ENCODE measurements around the gene THRA.

GRCh38 chr17:40115101-40115436, 52.3 kb downstream of the THRA start:
- TF ChIP-seq EP300 (IDR thresholded peaks at IDR 0.05) (no peak), POLR2A (IDR thresholded peaks at IDR 0.05) (no peak), POLR2AphosphoS5 (IDR thresholded peaks at IDR 0.05) (no peak)
- TF ChIP-seq, protein P1, sequence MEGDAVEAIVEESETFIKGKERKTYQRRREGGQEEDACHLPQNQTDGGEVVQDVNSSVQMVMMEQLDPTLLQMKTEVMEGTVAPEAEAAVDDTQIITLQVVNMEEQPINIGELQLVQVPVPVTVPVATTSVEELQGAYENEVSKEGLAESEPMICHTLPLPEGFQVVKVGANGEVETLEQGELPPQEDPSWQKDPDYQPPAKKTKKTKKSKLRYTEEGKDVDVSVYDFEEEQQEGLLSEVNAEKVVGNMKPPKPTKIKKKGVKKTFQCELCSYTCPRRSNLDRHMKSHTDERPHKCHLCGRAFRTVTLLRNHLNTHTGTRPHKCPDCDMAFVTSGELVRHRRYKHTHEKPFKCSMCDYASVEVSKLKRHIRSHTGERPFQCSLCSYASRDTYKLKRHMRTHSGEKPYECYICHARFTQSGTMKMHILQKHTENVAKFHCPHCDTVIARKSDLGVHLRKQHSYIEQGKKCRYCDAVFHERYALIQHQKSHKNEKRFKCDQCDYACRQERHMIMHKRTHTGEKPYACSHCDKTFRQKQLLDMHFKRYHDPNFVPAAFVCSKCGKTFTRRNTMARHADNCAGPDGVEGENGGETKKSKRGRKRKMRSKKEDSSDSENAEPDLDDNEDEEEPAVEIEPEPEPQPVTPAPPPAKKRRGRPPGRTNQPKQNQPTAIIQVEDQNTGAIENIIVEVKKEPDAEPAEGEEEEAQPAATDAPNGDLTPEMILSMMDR (IDR thresholded peaks at IDR 0.05) = no peak

Data from suprapubic skin (tissue), 4 donors.